ENCODE measurements around the gene GRB7.
"Not testable (repeated sequence)": the region's sequence is repeated elsewhere in the genome, so short reads cannot be mapped to it uniquely, and the experiment has no call there.

- TF ChIP-seq CTCF (IDR thresholded peaks at IDR 0.05 in 4 of 5, conservative IDR thresholded peaks at IDR 0.05 in 1 of 5); POLR2A (IDR thresholded peaks at IDR 0.05): not testable (repeated sequence)
These were observed 10.8 kb downstream of the GRB7 start for GRCh38 chr17:39748444-39749034.
